ENCODE results near the gene C10orf67.

C10orf67 gene

GRCh38 chr10:23186697-23187096 lies 157.9 kb downstream of the C10orf67 start:
- DNase-seq (ENCODE audit: low read depth), result no peak
- no peak for TF ChIP-seq CTCF (conservative IDR thresholded peaks at IDR 0.05; ENCODE audit: low read length)
- no peak overlapping the region for H3K4me3 ChIP-seq (ENCODE audit: low read length)

- no peak for TF ChIP-seq CTCF (conservative IDR thresholded peaks at IDR 0.05; ENCODE audit: low read length)
- no peak for DNase-seq (ENCODE audit: low read depth)
- H3K4me3 ChIP-seq (ENCODE audit: low read length), result no peak overlapping the region
Observed at GRCh38 chr10:23186178-23186577, 158.4 kb downstream of the C10orf67 start.

GRCh38 chr10:23174977-23175512 lies 169.6 kb downstream of the C10orf67 start:
- H3K4me3 ChIP-seq (ENCODE audit: low read length), result no peak overlapping the region
- no peak for TF ChIP-seq CTCF (conservative IDR thresholded peaks at IDR 0.05; ENCODE audit: low read length)
- DNase-seq (ENCODE audit: low read depth), result no peak

GRCh38 chr10:23174074-23174976 lies 170.3 kb downstream of the C10orf67 start:
- no peak for DNase-seq (ENCODE audit: low read depth)
- no peak for TF ChIP-seq CTCF (conservative IDR thresholded peaks at IDR 0.05; ENCODE audit: low read length)
- H3K4me3 ChIP-seq (ENCODE audit: low read length), result no peak overlapping the region

- TF ChIP-seq CTCF (conservative IDR thresholded peaks at IDR 0.05; ENCODE audit: low read length), result no peak
- no peak for DNase-seq (ENCODE audit: low read depth)
- H3K4me3 ChIP-seq (ENCODE audit: low read length), result no peak overlapping the region
Observed at GRCh38 chr10:23173214-23174073, 171.2 kb downstream of the C10orf67 start.

- TF ChIP-seq CTCF (conservative IDR thresholded peaks at IDR 0.05; ENCODE audit: low read length), result no peak
- no peak for DNase-seq (ENCODE audit: low read depth)
- H3K4me3 ChIP-seq (ENCODE audit: low read length), result no peak overlapping the region
Observed at GRCh38 chr10:23172429-23173213, 172.0 kb downstream of the C10orf67 start.
